SK-N-SH (cell line): ENCODE measurements around the gene PLAGL1. TPM values are rescaled to one million over a fixed set of nuclear protein-coding genes. Genes with fewer than 3 reads are reported as not detected.

Source experiments
- CTCF ChIA-PET: fragments of 300-600, 350-600 bp; formaldehyde crosslinking; extraction: SDS; loops from one replicate; lab custom pipeline; 2021; lab: Yijun Ruan, JAX
- POLR2A ChIA-PET: fragments of 350-600 bp; sonication (Branson Sonifier 250); formaldehyde crosslinking; extraction: SDS; loops from one replicate; lab custom pipeline; 2020; ENCODE audit warnings: antibody characterized with exemption, inconsistent platforms; lab: Yijun Ruan, JAX
- DNase-seq: peaks from one replicate; pipeline ENCODE4 v3.0.0; 2012
- H2AFZ ChIP-seq: fragments of 200-600 bp; sonication (generic); 2 replicates; pipeline ENCODE4 v1.8.1; 2016; ENCODE audit warnings: antibody characterized with exemption, mild to moderate bottlenecking, low read depth
- H3F3A ChIP-seq: fragments of 200-600 bp; sonication (generic); replicated peaks from 2 replicates; pipeline ENCODE3; 2016; ENCODE audit warnings: antibody characterized with exemption, mild to moderate bottlenecking; ENCODE audit not compliant: insufficient read depth
- H3K27ac ChIP-seq, 2 experiments: fragments of 200-500 bp in 1 of 2; fragments of 200-600 bp in 1 of 2; sonication (Bioruptor generic) in 1 of 2; sonication (generic), shearing (Covaris generic) in 1 of 2; 2 replicates each; pipeline versions ENCODE4 v1.5.1 to v1.6.1; 2014 to 2016; ENCODE audit warnings: low read depth in 2 of 2, inconsistent platforms in 1 of 2, low read length in 1 of 2, mild to moderate bottlenecking in 1 of 2, mixed read lengths in 1 of 2
- H3K27me3 ChIP-seq: fragments of 200-600 bp; sonication (generic), shearing (Covaris generic); 2 replicates; pipeline ENCODE4 v1.6.1; 2016; ENCODE audit warnings: mixed run types; ENCODE audit not compliant: insufficient read depth
- H3K36me3 ChIP-seq, 2 experiments: fragments of 200-500 bp in 1 of 2; fragments of 200-600 bp in 1 of 2; sonication (Bioruptor generic) in 1 of 2; sonication (generic) in 1 of 2; replicated peaks in 1 of 2; 2 replicates each; pipeline versions ENCODE3 to v1.5.1; 2014 to 2016; ENCODE audit warnings: low read length in 1 of 2, mild to moderate bottlenecking in 1 of 2; ENCODE audit not compliant: insufficient read depth in 2 of 2, control insufficient read depth in 1 of 2
- H3K4me1 ChIP-seq, 2 experiments: fragments of 200-500 bp in 1 of 2; fragments of 200-600 bp in 1 of 2; sonication (Bioruptor generic) in 1 of 2; sonication (generic), shearing (Covaris generic) in 1 of 2; 2 replicates each; pipeline versions ENCODE4 v1.5.1 to v1.6.1; 2014 to 2016; ENCODE audit warnings: low read depth in 1 of 2, low read length in 1 of 2, mixed run types in 1 of 2; ENCODE audit not compliant: insufficient read depth in 2 of 2, control insufficient read depth in 1 of 2
- H3K4me2 ChIP-seq: fragments of 200-600 bp; sonication (generic), shearing (Covaris generic); 2 replicates; pipeline ENCODE4 v1.6.1; 2017; ENCODE audit warnings: mixed run types
- H3K4me3 ChIP-seq, 2 experiments: fragments of 200-500 bp in 1 of 2; fragments of 200-600 bp in 1 of 2; sonication (Bioruptor generic) in 1 of 2; sonication (generic), shearing (Covaris generic) in 1 of 2; 2 replicates each; pipeline versions ENCODE4 v1.5.1 to v1.8.1; 2014 to 2016; ENCODE audit warnings: low read depth in 2 of 2, inconsistent platforms in 1 of 2, low read length in 1 of 2, mild to moderate bottlenecking in 1 of 2, mixed read lengths in 1 of 2, moderate library complexity in 1 of 2
- H3K79me2 ChIP-seq: fragments of 200-600 bp; sonication (generic); 2 replicates; pipeline ENCODE4 v1.8.1; 2017; ENCODE audit warnings: mild to moderate bottlenecking; ENCODE audit not compliant: insufficient read depth
- H3K9ac ChIP-seq: fragments of 200-600 bp; sonication (generic); 2 replicates; pipeline ENCODE4 v1.6.1; 2017; ENCODE audit warnings: mixed run types
- H3K9me2 ChIP-seq: fragments of 200-600 bp; sonication (generic); 2 replicates; pipeline ENCODE4 v1.6.1; 2017; ENCODE audit warnings: mixed run types
- H3K9me3 ChIP-seq: fragments of 200-600 bp; sonication (generic); 2 replicates; pipeline ENCODE4 v1.6.1; 2017; ENCODE audit warnings: mixed run types, mild to moderate bottlenecking, moderate library complexity
- H4K20me1 ChIP-seq: fragments of 200-600 bp; sonication (generic); 2 replicates; pipeline ENCODE4 v1.6.1; 2017; ENCODE audit warnings: mild to moderate bottlenecking, mixed run types; ENCODE audit not compliant: insufficient read depth
- ELF1 ChIP-seq: IDR thresholded peaks from 2 replicates; pipeline ENCODE4 v1.4.0; 2012
- EZH2phosphoT487 ChIP-seq: fragments of 200-600 bp; sonication (generic); IDR thresholded peaks from 2 replicates; pipeline ENCODE4 v1.6.1; 2017; ENCODE audit warnings: low read depth, mixed run types, mild to moderate bottlenecking, antibody characterized with exemption, moderate library complexity, borderline replicate concordance
- FOSL2 ChIP-seq: IDR thresholded peaks from 2 replicates; pipeline ENCODE4 v1.4.0; 2012; ENCODE audit warnings: low read depth, mild to moderate bottlenecking, moderate library complexity, borderline replicate concordance
- GABPA ChIP-seq: IDR thresholded peaks from 2 replicates; pipeline ENCODE4 v1.4.0; 2012; ENCODE audit warnings: low read depth, mild to moderate bottlenecking
- JUND ChIP-seq: IDR thresholded peaks from 2 replicates; pipeline ENCODE4 v1.4.0; 2012
- MEF2A ChIP-seq: IDR thresholded peaks from 2 replicates; pipeline ENCODE4 v1.4.0; 2012; ENCODE audit warnings: low read depth, borderline replicate concordance
- MXI1 ChIP-seq: IDR thresholded peaks from 2 replicates; pipeline ENCODE4 v1.6.1; 2012; ENCODE audit warnings: mild to moderate bottlenecking, low read depth, low read length, improper control_type of control experiment
- NFIC ChIP-seq: IDR thresholded peaks from 2 replicates; pipeline ENCODE4 v1.4.0; 2012; ENCODE audit warnings: borderline replicate concordance
- POLR2AphosphoS5 ChIP-seq: IDR thresholded peaks from 2 replicates; pipeline ENCODE4 v1.6.1; 2012; ENCODE audit warnings: low read depth, low read length
- RCOR1 ChIP-seq: fragments of 150-350 bp; IDR thresholded peaks from 2 replicates; pipeline ENCODE4 v1.6.1; 2017; ENCODE audit warnings: antibody characterized with exemption, low read length
- REST ChIP-seq: IDR thresholded peaks from 2 replicates; pipeline ENCODE4 v1.6.1; 2012; ENCODE audit warnings: mild to moderate bottlenecking, low read depth, low read length, moderate library complexity
- RFX5 ChIP-seq: IDR thresholded peaks from 2 replicates; pipeline ENCODE4 v1.6.1; 2012; ENCODE audit warnings: mild to moderate bottlenecking, improper control_type of control experiment, low read length
- RXRA ChIP-seq: IDR thresholded peaks from 2 replicates; pipeline ENCODE4 v1.4.0; 2012; ENCODE audit warnings: low read depth, mild to moderate bottlenecking, borderline replicate concordance
- SIN3A ChIP-seq: IDR thresholded peaks from 2 replicates; pipeline ENCODE4 v1.6.1; 2012; ENCODE audit warnings: low read depth, mild to moderate bottlenecking, low read length, moderate library complexity, borderline replicate concordance
- TAF1 ChIP-seq: IDR thresholded peaks from 2 replicates; pipeline ENCODE4 v1.6.1; 2012; ENCODE audit warnings: low read depth, mild to moderate bottlenecking, low read length, moderate library complexity, borderline replicate concordance
- TEAD4 ChIP-seq: IDR thresholded peaks from 2 replicates; pipeline ENCODE4 v1.4.0; 2012; ENCODE audit warnings: mild to moderate bottlenecking, borderline replicate concordance; ENCODE audit not compliant: insufficient read depth
- WGBS: methylation state at CpG from one replicate; pipeline ENCODE4 v1.1.6; 2017; ENCODE audit warnings: low lambda C conversion rate; 5-methylcytosine and 5-hydroxymethylcytosine counted together
- polyA plus RNA-seq, 3 experiments: library from polyadenylated mRNA; depleted of rRNA; stranded (reverse); fragments of >200 nt; gene quantifications; 2 replicates each; pipeline ENCODE4 v1.2.3, GENCODE V29; 2012
- TF ChIP-seq, protein P1 (sequence below): IDR thresholded peaks from 2 replicates; pipeline ENCODE4 v1.4.0; 2012; ENCODE audit warnings: low read depth, borderline replicate concordance
- TF ChIP-seq, protein P2 (sequence below): IDR thresholded peaks from 2 replicates; pipeline ENCODE4 v1.4.0; 2012; ENCODE audit warnings: low read depth

PLAGL1 gene
- polyA plus RNA-seq, 1 of the 3 experiments (the other 2 are of a cell fraction), result 25.8 TPM

DNA sequence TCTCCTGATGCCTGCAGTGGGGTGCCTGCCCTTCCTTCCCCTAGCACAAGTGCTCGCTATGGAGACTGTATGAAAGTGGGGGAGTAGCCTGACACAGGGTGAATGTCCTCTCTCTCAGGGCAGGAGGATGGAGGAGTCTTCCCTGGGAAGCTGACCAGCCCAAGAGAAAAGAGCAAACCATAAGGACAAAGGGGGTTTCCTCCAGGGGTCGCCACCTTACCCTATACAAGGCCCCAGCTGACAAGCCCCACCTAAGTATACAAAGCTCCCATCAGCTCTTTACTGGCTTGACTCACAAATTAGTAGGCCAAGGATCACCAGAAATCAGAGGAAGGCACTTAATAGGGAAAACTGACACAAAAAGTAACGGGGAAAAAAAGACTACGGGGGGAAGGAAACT lies 54.1 kb downstream of the PLAGL1 start:
- Histone ChIP-seq H3K36me3 (no peaks in the 10 kb centered on the region), H4K20me1 (no peaks in the 10 kb centered on the region), H3K4me1 (no peaks in the 10 kb centered on the region), H3K9me3 (no peaks in the 10 kb centered on the region), H3K4me2 (no peak overlapping the region), H3F3A (no peaks in the 10 kb centered on the region), H3K27me3 (no peaks in the 10 kb centered on the region), H3K27ac (no peak overlapping the region), H3K9me2 (no peaks in the 10 kb centered on the region), H3K4me3 (no peak overlapping the region), H3K79me2 (no peaks in the 10 kb centered on the region), H3K9ac (no peak overlapping the region), H2AFZ (no peak overlapping the region)
- CTCF ChIA-PET, result interaction anchor here (0.9 to 1.5 kb wide), 4 partner anchors 9 to 59 kb away, joined by 3 to 4 read pairs (median 4); no protein-coding TSS in a partner anchor
- no peak for TF ChIP-seq MEF2A
- TF ChIP-seq TAF1, result no peak
- TF ChIP-seq ELF1, result no peak
- TF ChIP-seq RFX5, result no peak
- no peak for TF ChIP-seq MXI1
- no peak for TF ChIP-seq RXRA
- no peak for TF ChIP-seq NFIC
- TF ChIP-seq REST, result no peak
- no peak for TF ChIP-seq JUND
- no peak for TF ChIP-seq TEAD4
- no peak for TF ChIP-seq GABPA
- TF ChIP-seq EZH2phosphoT487, result no peak
- TF ChIP-seq RCOR1, result no peak
- TF ChIP-seq, protein P1, sequence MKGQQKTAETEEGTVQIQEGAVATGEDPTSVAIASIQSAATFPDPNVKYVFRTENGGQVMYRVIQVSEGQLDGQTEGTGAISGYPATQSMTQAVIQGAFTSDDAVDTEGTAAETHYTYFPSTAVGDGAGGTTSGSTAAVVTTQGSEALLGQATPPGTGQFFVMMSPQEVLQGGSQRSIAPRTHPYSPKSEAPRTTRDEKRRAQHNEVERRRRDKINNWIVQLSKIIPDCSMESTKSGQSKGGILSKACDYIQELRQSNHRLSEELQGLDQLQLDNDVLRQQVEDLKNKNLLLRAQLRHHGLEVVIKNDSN, result no peak
- TF ChIP-seq POLR2AphosphoS5, result no peak
- TF ChIP-seq FOSL2, result no peak
- TF ChIP-seq, protein P2, sequence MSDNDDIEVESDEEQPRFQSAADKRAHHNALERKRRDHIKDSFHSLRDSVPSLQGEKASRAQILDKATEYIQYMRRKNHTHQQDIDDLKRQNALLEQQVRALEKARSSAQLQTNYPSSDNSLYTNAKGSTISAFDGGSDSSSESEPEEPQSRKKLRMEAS, result no peak
- TF ChIP-seq SIN3A, result no peak
- POLR2A ChIA-PET, result no interaction called here
- DNase-seq, result no peak
- whole genome bisulfite sequencing, result 63% methylated on average over 3 of the region's 4 CpGs
